RCC 7860 (cell line): ENCODE data around the gene SERPING1.
A peak's percentile ranks its signal among the peaks of the same experiment; 100 is the strongest.
"Not testable (repeated sequence)": the region's sequence is repeated elsewhere in the genome, so short reads cannot be mapped to it uniquely, and the experiment has no call there.

Source experiments
- DNase-seq: peaks from one replicate; pipeline ENCODE4 v3.0.0-alpha.2; 2015; ENCODE audit warnings: low spot score
- FAIRE-seq: peaks from 2 replicates; lab custom pipeline; 2012; peaks lifted over from hg19 to GRCh38; lab: Jason Lieb, UNC

The SERPING1 gene

GRCh38 chr11:57651408-57651807, 53.9 kb downstream of the SERPING1 start:
- FAIRE-seq, result no peak

GRCh38 chr11:57652230-57652629, 54.7 kb downstream of the SERPING1 start:
- DNase-seq, FAIRE-seq: not testable (repeated sequence)

More at GRCh38 chr11:57651408-57651807, 53.9 kb downstream of the SERPING1 start:
- no peak for DNase-seq

- no peak for DNase-seq
- no peak for FAIRE-seq
These were observed 55.2 kb downstream of the SERPING1 start for GRCh38 chr11:57652662-57653061.

GRCh38 chr11:57653163-57653562, 55.7 kb downstream of the SERPING1 start:
- no peak for FAIRE-seq
- DNase-seq, result no peak

GRCh38 chr11:57656885-57657193, 59.4 kb downstream of the SERPING1 start:
- no peak for FAIRE-seq
- no peak for DNase-seq

- FAIRE-seq (peak; percentile 77), DNase-seq (peak; percentile 93)
These were observed 59.9 kb downstream of the SERPING1 start, which contains the start of gene CLP1 for GRCh38 chr11:57657194-57658022. TSS of gene CLP1 (plus strand) at chr11:57657762. CDS start at chr11:57659477, 1,715 bp downstream.

- FAIRE-seq, result no peak
- no peak for DNase-seq
These were observed 60.5 kb downstream of the SERPING1 start for GRCh38 chr11:57658023-57658361.

GRCh38 chr11:57659669-57660068, 62.2 kb downstream of the SERPING1 start:
- DNase-seq, result no peak

GRCh38 chr11:57662893-57663292, 65.4 kb downstream of the SERPING1 start:
- FAIRE-seq (no peak), DNase-seq (no peak)

More at GRCh38 chr11:57659669-57660068, 62.2 kb downstream of the SERPING1 start:
- no peak for FAIRE-seq

- no peak for DNase-seq
- no peak for FAIRE-seq
These were observed 66.5 kb downstream of the SERPING1 start for GRCh38 chr11:57663975-57664374.
